GM21423 (cell line): Measurements from ENCODE around the gene TPCN1.
"Not testable (repeated sequence)": the region's sequence is repeated elsewhere in the genome, so short reads cannot be mapped to it uniquely, and the experiment has no call there.

Source experiments
- ATAC-seq: cut with Tn5 transposase; IDR thresholded peaks from one replicate; pipeline ENCODE4 v1.9.1; 2021; ENCODE audit warnings: mild to moderate bottlenecking, moderate library complexity; ENCODE audit not compliant: unreplicated experiment

TPCN1 gene

DNA sequence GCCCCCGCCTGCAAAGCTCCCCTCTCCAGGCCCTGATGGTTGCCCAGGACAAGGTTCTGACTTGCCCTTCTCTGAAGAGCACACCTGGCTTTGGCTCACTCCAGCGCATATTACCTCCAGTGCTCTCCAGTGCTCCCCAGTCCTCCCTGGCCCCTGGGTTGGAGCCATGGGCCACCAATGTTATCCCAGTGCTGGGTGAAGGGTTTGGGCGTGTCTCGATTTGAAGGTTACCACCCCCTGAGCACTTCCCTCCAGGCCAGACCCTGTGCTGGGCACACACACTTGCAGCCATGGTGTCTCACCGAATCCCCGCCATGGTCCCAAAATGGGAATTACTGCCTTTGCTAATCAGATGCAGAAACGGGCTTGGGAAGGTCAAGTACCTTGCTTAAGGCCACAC lies 24.7 kb upstream of the TPCN1 start:
- no peak for ATAC-seq

DNA sequence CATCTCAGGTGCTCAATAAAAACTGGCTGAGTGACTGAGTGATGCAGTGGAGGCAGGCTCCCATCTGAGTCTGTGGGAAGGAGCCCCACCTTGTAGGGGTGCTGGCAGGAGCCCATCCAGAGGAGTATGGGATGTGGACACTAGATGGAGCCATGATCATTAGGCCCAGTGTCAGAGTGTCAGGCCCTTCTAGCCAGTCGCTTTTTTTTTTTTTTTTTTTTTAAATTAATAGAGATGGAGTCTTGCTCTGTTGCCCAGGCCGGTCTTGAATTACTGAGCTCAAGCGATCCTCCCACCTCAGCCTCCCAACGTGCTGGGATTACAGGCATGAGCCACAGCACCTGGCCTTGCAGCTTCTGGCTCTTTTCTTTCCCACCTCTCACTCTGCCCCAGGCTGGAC lies 24.3 kb upstream of the TPCN1 start:
- peak; percentile 79 for ATAC-seq

DNA sequence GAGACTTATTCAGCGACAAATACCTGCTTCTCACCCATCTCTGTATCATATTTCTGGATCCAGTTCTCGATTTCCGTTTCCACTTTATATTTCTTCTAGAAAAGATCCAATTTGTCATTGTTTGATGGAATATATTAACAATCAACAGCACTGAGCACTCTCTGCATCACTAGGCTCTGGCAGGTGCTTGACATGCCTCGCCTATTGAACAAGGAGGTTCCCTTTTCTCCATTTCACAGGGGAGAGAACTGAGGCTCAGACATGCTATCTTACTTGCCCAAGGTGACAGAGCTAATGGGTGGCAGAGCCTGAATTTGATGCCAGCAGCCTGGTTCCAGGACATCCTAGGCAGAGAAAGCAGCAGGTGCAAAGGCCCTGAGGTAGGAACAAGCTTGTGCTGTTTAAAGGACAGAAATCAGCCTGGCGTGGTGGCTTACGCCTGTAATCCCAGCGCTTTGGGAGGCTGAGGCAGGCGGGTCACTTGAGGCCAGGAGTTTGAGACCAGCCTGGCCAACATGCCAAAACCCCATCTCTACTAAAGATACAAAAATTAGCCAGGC lies 23.7 kb upstream of the TPCN1 start:
- ATAC-seq = no peak

GRCh38 chr12:113198296-113198695 lies 23.0 kb upstream of the TPCN1 start:
- ATAC-seq = no peak

DNA sequence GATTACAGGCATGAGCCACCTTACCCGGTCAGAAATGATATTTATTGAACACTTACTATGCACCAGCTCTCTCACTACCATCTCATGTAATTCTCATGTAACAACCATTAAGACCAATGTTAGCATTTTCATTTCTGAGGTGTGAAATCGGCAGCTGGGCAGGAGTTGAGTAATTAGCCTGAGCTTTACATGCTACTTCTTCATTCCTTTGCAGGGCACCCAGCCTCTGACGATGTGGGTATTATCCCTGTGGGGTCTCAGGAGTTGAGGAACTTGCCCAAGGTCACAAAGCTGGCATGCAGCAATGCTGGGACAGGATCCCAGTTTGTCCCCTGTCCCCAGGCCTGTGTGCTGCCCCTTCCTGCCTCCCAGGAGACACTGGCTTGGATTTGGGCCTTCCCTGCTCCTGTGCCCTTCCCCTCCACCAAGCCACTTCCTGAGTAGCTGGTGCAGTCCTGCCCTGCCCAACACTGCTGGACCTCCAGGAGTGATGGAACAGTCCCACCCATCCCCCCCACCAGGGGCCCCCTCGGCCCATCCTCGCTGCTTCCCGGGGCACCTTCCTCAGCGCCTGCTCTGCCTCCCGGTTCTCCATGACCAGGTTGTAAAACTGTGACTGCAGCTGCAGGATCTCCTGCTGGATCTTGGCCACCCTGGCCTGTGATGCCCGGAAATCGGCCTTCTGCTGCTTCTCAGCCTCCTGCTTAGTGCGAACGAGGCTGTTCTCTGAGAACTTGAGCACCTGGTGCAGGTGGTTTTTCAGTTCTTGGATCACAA lies 21.1 kb upstream of the TPCN1 start:
- ATAC-seq = no peak

DNA sequence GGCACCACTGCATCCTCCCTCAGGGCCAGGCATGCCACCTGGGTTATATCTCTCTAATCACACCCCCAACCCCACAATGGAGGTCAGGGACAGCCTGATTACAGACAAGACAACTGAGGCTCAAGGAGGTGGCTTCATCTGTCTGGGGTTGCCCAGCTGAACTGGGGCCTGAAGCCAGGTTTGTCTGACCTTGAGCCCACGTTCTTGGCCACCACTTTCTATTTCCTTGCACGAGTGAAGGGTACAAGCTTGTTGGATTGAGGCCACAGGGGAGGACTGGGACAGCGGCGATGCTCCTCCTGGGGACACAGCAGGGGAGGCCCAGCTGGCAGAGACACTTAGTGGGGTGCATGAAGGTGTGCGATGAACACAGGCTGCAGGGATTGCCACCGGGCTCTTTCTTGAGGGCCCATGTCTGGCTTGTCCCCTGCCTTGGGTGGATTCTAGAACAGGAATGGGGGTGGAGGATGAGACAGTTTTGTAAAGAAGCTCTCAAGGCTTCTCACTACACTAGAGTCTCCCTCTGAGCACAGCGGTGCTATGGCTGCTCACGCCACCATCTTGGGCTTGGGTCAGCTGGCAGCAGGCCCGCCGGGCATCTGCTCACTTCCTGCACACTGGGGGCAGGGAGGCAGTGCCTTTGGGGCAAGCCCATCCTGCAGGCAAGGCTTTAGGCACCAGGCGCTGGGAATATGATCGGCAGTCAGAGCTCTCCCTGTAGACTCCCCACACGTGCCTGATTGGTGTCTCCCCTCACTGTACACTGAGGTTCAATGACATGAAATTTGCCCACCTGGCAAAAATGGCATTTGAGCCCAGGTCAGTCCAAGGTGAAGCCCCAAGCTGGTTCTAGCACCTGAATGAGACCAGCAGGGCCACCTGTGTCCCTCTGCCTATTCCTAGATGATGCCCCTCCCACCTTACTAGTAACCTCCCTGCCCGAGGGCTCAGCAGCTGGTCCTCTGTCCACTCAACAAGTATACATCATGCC lies 19.8 kb upstream of the TPCN1 start:
- no peak for ATAC-seq

GRCh38 chr12:113202300-113203075 lies 18.8 kb upstream of the TPCN1 start:
- ATAC-seq = no peak

DNA sequence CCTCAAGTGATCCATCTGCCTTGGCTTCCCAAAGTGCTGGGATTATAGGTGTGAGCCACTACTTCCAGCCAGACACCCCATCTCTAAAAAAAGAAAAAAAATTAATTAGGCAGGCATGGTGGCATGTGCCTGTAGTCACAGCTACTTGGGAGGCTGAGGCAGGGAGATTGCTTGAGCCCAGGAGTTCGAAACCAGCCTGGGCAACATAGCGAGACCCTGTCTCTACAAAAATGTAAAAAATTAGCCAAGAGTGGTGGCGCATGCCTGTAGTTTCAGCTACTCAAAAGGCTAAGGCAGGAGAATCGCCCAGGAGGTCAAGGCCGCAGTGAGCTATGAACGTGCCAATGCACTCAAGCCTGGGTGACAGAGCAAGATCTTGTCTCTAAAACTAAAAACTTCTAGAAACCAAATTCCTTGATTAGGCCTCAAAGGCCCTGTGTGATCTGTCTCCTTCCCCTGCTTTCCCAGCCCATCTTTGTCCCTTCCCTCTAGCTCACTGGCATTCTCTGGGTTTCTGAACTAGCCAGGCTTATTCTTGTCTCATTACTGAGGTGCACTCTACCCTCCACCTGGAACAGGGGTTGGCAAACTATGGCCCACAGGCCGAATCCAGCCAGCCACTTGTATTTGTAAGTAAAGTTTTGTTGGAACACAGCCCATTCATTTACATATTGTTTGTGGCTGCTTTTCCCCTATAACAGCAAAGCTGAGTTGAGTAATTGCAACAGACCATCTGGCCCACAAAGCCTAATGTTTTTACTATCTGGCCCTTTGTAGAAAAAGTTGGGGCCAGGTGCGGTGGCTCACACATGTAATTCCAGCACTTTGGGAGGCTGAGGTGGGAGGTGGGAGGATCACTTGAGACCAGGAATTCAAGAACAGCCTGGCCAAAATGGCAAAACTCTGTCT lies 17.2 kb upstream of the TPCN1 start:
- no peak for ATAC-seq

DNA sequence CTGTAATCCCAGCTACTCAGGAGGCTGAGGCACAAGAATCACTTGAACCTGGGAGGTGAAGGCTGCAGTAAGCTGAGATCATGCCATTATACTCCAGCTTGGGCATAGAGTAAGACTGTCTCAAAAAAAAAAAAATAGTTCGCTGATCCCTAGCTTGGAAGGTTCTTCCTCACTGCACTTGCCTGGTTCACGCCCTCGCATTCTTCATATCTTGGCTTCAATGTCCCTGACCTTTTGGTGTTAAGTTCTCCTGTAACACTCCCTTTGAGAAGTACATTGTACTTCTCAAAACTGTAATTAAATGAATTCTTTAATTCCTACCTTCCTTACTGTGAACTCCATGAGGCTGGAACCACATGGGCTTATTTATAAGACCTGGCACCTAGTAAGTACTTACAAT lies 16.5 kb upstream of the TPCN1 start:
- ATAC-seq = no peak

GRCh38 chr12:113206802-113207201 lies 14.5 kb upstream of the TPCN1 start:
- ATAC-seq = not testable (repeated sequence)

GRCh38 chr12:113207613-113208040 lies 13.6 kb upstream of the TPCN1 start:
- ATAC-seq = peak; percentile 1

DNA sequence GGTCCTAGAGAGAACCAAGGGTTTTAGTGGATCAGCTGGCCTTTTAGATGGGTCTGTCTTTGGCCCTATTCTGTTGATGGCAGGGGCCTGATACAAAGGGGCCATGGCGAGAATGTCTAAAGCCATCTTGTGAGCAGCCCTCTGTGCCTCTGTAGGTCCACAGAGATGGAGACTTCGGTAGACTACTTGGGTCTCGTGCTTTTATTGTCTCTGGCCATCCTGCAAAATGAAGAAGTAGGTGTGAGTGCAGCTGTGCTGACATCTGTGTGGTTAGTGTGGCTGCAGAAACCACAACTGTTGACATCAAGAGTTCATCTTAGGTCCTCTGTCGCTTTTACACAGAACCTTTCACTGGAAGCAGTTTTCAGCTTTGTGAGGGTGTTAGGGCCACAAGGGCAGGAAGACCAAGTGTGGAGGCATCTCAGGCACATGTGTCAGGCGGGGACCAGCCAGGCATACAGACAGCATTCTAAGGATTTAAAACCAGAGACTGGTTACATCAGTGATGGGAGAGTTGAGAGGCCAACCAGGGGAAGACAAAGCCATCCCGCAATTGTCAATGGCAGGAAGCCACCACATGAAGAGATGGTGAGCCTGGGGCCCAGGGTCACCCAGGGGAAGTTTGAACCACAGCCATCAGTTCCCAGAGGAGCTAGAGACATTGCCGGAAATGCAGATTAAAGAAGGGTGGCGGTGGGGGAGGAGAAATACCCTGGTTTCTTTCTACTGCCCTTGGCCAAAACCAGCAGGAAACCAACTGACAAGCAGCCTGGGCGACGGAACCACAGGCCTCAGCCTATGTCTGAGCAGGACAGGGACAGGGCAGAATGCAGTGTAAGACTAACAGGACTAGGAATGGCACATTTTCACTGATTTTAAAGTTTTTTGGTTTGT lies 13.0 kb upstream of the TPCN1 start:
- ATAC-seq = peak; percentile 79

GRCh38 chr12:113211160-113211559 lies 10.1 kb upstream of the TPCN1 start:
- ATAC-seq = no peak

- peak; percentile 57 for ATAC-seq
Observed at GRCh38 chr12:113214895-113215400, 6.3 kb upstream of the TPCN1 start.

DNA sequence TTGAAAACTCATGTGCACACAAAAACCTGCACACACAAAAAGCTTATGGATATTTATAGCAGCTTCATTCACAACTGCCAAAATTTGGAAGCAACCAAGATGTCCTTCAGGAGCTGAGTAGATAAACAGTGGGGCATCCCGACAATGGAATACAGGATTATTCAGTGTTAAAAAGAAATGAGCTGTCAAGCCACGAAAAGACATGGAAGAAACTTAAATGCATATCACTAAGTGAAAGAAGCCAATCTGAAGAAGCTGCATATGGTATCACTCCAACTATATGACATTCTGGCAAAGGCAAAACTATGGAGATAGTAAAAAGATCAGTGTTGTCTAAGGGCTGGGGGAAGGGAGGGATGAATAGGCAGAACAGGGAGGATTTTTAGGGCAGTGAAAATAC lies 5.2 kb upstream of the TPCN1 start:
- no peak for ATAC-seq

DNA sequence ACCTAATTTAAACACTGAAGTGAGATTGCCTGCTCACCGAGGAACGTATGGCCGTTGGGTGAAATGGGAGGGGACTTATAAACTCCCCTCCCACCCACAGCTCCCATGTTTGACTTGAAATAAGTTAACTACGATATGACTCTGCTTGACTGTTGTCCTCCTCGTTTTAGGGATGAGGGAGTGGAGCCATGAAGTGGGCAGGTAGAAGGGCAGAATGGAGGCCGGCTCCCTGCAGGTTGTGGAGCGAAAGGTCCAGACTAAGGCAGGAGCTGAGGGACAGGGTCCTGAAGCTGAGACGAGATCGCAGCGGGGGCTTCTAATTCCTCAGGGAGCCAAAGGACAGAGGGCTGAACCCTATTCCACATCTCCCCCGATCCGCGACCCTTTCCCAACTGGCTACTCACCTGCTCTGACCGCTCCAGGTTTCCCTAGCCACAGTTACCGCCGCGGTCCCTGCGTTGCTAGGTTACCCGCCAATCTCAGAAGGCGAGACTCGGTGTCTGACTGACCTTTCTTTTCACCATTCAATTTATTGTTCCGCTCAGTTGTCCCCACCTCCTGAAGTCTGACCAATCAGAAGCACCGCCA lies 577 bp upstream of the TPCN1 start:
- peak; percentile 1 for ATAC-seq

DNA sequence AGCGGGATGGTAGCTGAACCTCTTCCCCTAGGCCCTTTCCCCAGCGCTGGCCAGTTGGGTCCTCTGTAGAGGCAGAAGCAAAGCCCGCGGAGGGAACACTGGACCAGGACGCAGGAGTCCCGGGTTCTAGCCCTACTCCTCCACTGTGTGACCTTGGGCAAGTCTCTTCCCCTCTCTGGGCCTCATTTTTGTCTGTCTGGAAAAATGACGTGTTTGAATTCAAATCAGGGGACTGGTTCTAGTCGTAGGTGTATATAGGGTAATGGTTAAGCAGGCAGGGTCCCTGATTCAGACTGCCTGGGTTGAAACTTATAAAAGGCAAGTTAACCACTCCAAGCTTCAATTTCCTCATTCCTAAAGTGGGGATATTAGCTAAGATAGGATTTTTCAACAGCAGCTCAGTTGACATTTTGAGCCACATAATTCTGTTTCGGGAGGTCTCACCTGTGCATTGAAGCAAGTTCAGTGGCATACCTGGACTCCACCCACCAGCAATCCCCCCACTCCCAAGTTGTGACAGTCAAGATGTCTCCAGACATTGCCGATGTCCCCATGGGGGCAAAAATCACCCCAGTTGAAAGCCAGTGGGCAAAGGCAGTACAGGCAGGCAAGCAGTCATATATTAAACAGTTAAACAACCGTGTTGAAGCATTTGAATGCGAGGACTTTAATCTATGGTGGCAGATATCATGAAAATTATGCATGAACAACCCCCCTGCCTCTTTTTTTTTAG lies 899 bp downstream of the TPCN1 start:
- ATAC-seq = peak; percentile 0
